Measurements from ENCODE around the gene PRR23B. TPM values are rescaled to one million over a fixed set of nuclear protein-coding genes. Genes with fewer than 3 reads are reported as not detected.

PRR23B gene
- not detected for total RNA-seq
- polyA plus RNA-seq = not detected

DNA sequence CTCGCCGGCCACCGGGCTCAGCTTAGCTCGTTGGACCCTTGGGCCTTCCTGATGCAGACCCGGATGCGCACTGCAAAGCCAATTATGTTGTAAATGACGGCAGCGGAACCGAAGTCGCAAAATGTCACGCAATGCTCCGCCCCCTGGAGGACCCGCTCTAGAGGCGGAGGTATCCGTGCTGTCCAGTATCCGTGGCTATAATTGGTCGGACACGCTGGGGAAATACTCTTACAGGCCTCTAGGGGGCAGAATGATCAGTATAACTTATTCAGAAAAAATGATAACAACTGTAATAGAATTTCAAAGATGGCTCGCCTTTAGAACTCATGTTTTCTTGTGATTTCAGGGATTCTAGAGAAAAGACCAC, at the start of gene PRR23B:
Gene PRR23B, minus strand, starts transcription at position 59 of the 367 bp plus-strand sequence. CDS start 265 bp downstream, outside the sequence.
- Histone ChIP-seq H3K4me3 (no peak within 1 kb of the TSS), H3K4me1 (no peaks in the 10 kb centered on the region), H3K27ac (no peak within 1 kb of the TSS), H3K27me3 (no peaks in the 10 kb centered on the region), H3K36me3 (no peaks in the 10 kb centered on the region), H3K9me3 (peaks cover 0 to 4% (median 0%) of the 10 kb centered on the region in 4 donors)
- intact Hi-C loops (cut with DNase I) = no loop called here
- TF ChIP-seq POLR2A (IDR thresholded peaks at IDR 0.05) (no peak), POLR2AphosphoS5 (IDR thresholded peaks at IDR 0.05) (no peak), EP300 (IDR thresholded peaks at IDR 0.05) (no peak)
- TF ChIP-seq, protein P1, sequence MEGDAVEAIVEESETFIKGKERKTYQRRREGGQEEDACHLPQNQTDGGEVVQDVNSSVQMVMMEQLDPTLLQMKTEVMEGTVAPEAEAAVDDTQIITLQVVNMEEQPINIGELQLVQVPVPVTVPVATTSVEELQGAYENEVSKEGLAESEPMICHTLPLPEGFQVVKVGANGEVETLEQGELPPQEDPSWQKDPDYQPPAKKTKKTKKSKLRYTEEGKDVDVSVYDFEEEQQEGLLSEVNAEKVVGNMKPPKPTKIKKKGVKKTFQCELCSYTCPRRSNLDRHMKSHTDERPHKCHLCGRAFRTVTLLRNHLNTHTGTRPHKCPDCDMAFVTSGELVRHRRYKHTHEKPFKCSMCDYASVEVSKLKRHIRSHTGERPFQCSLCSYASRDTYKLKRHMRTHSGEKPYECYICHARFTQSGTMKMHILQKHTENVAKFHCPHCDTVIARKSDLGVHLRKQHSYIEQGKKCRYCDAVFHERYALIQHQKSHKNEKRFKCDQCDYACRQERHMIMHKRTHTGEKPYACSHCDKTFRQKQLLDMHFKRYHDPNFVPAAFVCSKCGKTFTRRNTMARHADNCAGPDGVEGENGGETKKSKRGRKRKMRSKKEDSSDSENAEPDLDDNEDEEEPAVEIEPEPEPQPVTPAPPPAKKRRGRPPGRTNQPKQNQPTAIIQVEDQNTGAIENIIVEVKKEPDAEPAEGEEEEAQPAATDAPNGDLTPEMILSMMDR (IDR thresholded peaks at IDR 0.05) = no peak
- 60 to 74% methylated on average over 19 of the region's 19 CpGs for WGBS, 2 donors
- no peak for DNase-seq

DNA sequence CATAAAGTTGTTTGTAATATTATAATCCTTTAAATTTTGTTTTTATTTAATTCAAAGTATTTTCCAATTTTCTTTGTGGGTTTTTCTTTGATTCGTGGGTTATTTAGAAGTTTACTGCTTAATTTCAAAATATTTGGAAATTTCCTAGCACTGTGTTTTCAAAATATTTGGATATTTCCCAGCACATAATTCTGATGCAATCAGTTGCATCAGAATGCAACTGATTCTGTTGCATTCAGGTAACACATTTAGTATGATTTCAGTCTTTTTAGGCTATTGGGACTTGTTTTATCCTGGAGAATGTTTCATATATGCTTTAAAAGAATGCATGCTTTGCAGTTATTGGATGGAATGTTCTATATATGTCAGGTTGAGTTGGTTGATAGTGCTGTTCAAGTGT, 42.2 kb upstream of the PRR23B start:
- WGBS, 2 donors = 44 to 67% methylated on average over 1 of the region's 1 CpG
- Histone ChIP-seq H3K4me3 (no peak overlapping the region), H3K9me3 (no peaks in the 10 kb centered on the region), H3K4me1 (no peaks in the 10 kb centered on the region), H3K27ac (no peak overlapping the region), H3K36me3 (no peaks in the 10 kb centered on the region), H3K27me3 (no peaks in the 10 kb centered on the region)
- TF ChIP-seq POLR2AphosphoS5 (IDR thresholded peaks at IDR 0.05) (no peak), POLR2A (IDR thresholded peaks at IDR 0.05) (no peak), EP300 (IDR thresholded peaks at IDR 0.05) (no peak)
- TF ChIP-seq, protein P1 (IDR thresholded peaks at IDR 0.05) = no peak
- intact Hi-C loops (cut with DNase I) = no loop called here
- DNase-seq = no peak

DNA sequence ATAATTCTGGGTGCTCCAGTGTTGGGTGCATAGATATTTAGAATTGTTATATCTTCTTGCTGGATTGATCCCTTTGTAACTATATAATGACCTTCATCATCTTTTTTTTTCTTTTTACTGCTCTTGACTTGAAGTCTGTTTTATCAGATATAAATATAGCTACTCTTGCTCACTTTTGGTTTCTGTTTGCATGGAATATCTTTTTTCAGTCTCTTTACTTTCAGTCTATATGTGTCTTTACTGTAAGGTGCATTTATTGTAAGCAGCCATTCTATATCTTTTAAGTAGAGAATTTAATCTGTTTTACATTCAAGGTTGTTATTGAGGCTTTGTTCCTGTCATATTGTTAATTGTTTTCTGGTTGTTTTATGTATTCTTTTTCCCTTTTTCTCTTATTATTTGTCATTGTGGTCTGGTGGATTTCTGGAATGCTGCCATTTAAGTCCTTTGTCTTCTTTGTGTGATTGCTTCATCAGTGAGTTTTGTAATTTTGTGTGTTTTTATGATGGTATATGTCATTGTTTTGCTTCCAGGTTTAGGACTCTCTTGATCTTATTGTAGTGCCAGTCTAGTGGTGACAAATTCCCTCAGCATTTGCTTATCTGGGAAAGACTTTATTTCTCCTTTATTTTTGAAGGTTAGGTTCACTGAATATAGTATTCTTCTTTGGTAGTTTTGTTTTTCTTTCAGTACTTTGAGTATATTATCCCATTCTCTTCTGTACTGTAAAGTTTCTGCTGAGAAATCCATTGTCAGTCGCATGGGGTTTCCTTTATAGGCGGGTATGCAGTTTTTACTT, 32.3 kb upstream of the PRR23B start:
- H3K36me3 ChIP-seq = no peaks in the 10 kb centered on the region
- peaks cover 0 to 3% (median 0%) of the 10 kb centered on the region in 4 donors for H3K9me3 ChIP-seq
- H3K27me3 ChIP-seq = no peaks in the 10 kb centered on the region
- 77 to 83% methylated on average over 2 of the region's 2 CpGs for WGBS, 2 donors
- DNase-seq = no peak
- H3K4me3 ChIP-seq = no peak overlapping the region
- H3K4me1 ChIP-seq = no peaks in the 10 kb centered on the region
- H3K27ac ChIP-seq = no peak overlapping the region
- no peak for TF ChIP-seq EP300 (IDR thresholded peaks at IDR 0.05)
- no peak for TF ChIP-seq POLR2AphosphoS5 (IDR thresholded peaks at IDR 0.05)
- TF ChIP-seq, protein P1 (IDR thresholded peaks at IDR 0.05) = no peak
- TF ChIP-seq POLR2A (IDR thresholded peaks at IDR 0.05) = no peak
- intact Hi-C loops (cut with DNase I) = no loop called here

DNA sequence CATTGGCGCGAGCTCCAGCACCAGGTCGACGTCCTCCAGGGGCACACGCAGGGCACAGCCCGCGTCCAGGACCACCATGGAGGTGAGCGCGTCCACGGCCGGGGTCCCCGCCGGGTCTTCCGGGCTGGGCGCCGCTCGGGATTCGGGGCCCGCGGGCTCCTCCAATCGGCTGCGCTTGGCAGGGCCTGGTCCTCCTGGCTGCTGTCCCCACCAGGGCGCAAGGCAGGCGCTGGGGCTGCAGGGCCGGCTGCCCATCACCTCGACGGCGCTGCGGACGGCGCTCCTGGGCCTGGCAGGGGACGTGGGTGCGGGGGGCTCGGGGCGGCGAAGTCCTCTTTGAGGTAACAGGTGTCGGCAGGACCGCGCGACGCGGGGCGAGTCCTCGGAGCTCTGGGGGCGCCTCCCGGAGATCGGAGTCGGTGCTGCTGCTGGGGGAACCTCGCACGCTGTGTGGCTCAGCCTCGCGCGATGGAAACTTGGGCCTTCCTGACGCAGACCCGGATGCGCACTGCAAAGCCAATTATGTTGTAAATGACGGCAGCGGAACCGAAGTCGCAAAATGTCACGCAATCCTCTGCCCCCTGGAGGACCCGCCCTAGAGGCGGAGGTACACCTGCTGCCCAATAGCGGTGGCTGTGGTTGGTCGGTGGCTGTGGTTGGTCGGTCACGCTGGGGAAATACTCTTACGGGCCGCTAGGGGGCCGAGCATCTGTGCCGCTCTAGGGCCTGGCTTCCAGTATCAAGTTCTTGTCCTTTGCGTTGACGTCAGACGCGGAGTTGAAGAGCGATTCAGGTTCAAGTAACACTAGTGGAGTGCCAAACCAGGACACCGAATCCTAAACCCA, 23.9 kb upstream of the PRR23B start, which contains the start of gene PRR23C:
Gene PRR23C, minus strand, starts transcription at position 527 of the 845 bp plus-strand sequence. Its CDS starts 272 bp downstream, at position 255.
- Histone ChIP-seq H3K36me3 (no peaks in the 10 kb centered on the region), H3K27ac (no peak within 1 kb of the TSS), H3K4me3 (no peak within 1 kb of the TSS), H3K4me1 (no peaks in the 10 kb centered on the region), H3K27me3 (no peaks in the 10 kb centered on the region), H3K9me3 (peaks cover 0 to 3% (median 1%) of the 10 kb centered on the region in 4 donors)
- 52 to 80% methylated on average over 77 of the region's 77 CpGs for WGBS, 2 donors
- intact Hi-C loops (cut with DNase I) = no loop called here
- TF ChIP-seq EP300 (IDR thresholded peaks at IDR 0.05) (no peak), POLR2A (IDR thresholded peaks at IDR 0.05) (no peak), POLR2AphosphoS5 (IDR thresholded peaks at IDR 0.05) (no peak)
- TF ChIP-seq, protein P1 (IDR thresholded peaks at IDR 0.05) = no peak
- no peak for DNase-seq

Measured in sigmoid colon (tissue), 7 donors.